NCI-H2029 treated with DMSO at 0.1 percent for 48 hours (cell line): ENCODE data around the gene COL27A1.

ENCODE experiments used
- DNase-seq: peaks from one replicate; lab custom pipeline; 2025; lab: John Stamatoyannopoulos, UW

The COL27A1 gene

DNA sequence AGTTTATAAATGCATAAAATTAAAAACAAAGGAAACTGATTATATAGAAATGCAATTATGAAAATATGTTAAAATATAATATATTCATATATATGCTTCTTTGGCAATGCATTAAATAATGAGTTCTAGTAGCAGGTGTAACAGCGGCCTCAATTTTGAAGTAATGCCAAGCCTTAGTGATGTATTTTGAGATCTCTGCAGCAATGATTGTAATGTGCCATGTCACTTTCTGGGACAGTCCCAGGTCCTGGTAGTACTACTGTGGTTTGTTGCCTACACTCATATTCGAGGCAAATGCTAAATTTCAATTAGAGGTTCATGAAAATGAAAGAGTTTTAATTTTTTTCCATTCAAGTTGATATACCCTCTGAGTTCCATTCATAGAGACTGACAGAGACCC, 91.7 kb downstream of the COL27A1 start:
- DNase-seq, result no peak

DNA sequence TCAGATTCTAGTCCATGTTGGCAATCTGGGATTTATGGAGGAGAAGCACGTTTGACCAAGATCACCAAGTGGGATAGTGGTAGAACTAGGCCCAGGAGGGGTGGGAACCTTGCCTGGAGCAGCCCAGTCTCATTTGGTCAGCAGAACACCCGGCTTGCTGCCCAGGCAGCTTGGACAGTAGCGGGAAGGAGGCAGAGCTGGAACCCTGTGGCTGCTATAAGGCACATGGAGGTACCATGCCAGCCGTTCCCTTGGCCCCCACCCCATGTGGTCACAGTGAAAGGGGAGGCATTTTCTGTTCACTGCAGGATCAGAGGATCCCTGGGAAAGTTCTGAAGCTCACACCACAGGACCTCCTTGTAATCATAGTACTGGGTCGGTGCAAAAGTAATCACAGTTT, 92.2 kb downstream of the COL27A1 start:
- DNase-seq, result no peak

DNA sequence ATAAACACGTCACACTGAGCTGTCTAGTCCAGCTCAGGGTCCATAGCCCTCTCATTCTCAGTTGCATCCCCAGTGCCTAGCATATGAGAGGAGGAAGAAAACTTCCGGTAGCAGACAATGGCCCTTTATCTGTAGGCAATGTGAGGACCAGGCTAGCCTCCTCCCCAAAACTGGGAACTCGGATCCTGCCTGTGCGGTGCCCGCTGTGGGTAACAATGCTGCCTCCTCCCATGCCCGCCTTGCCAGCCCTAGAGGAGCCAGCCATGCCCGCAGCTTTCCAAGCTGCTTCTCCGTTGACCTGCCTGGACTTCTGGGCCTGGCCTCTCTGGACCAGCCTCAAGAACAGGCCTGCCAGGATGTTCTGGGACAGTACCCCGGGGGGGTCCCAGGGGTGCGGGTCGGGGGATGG, 93.0 kb downstream of the COL27A1 start:
- no peak for DNase-seq

DNA sequence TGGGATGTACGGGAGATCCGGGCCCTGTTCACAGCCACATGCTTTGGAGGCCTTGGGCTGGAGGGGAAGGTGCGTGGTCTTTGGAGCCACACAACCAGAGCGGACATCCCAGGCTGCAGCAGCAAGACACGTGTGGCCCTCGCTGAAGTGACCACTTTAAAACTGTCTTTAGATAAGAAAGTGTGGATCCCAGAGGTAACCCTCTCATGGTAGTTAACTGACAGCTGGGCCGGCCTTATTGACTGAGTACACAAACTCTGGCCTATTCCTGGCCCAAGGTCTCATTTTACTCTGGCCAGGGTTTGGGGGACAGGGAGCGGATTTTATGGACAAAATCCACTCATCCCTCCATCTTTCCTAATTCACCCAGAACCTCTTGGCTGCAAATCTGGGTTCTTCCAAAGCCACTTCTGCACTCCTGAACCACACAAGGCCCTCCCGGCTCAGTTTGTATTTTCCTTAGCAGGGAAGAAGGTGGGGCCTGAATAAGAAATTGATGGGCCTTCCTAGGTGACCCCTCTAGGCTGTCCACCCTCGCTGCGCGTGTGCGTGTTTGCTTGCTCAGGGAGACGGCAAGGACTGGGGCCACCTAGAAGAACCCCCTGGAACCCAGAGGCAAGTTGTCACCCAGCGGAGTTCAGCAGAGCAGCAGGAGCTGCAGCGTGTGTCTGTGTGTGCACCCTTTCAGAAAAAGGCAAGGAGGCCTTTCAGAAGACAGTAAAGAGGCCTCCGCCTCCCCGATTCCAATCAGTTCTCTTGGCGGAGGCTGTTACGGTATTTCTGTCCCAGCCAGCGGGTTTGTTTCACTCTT, 94.3 kb downstream of the COL27A1 start:
- DNase-seq, result no peak

DNA sequence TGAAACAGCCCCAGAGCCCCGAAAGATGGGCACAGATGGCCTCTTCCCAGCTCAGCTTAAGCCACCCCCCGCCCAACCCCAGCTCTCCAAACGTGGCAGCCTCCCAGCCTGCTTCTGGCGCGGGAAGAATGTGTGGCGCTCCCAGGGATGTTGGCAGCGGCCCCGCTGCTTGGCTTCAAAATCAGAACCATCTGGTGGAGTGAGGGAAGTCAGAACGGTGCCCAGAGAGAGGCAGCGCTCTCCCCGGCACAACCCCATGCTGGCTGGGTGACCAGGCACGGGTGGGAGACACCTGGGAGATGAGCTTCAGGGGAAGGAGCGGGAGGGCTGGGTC, 94.9 kb downstream of the COL27A1 start:
- DNase-seq, result peak; percentile 11

DNA sequence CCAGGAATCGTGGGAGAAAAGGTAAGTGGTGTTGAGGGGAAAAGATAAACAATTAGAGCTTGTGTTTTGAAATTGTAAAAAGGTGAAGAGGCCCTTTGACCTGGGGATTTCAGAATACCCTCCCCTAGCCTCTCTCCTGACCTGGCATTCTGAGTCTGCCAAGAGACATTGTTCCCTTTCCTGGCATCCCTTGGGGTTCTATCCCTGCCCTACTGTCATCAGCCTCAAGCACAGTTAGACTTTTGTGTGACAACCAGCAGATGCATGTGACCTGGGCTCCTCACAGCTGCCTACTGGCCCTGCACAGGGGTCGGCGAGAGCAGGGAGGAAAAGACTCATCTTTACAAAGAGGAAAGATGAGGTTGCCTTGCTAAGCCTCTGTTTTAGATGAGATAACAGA, 95.3 kb downstream of the COL27A1 start:
- no peak for DNase-seq

DNA sequence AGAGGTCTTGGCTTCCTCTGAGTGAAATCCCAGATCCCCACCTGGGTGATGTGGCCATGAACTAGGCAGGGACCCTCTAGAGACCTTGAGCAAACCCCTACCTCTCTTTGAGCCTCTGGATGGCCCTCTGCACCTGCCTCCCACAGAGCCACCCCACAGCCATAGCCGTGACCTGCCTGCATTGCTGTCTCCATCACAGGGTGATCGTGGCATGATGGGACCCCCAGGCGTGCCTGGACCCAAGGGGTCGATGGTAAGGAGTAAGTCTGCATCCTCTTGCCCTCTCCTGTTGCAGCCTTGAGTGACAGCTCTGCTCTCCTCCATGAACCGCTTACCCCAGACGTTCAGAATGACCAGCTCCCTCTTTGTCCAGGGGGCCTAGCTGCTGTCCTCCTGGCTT, 97.1 kb downstream of the COL27A1 start:
- DNase-seq, result no peak

DNA sequence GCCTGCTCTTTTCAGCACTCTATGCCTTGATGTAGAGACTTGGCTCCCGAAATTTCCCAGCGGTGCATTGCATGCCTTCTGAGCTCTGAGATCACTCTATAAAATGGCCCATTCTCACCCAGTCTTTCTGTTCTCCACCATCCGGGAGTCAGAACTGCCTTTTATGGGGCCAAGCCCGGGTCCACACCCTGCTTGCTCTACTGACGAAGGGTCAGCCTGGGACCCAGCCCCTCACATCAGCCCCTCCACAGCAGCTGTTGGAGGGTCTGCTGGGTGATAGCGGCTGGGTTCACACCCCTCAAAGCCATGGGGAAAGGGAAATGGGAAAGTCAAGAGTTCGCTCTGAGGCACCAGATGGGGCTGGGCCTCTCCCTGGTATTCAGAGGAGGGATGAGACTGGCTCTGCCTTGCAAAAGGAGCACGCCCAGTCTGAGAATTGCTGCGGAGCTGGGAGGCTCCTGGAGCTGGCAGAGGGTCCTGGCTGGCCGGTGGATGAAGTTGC, 101.5 kb downstream of the COL27A1 start:
- no peak for DNase-seq

DNA sequence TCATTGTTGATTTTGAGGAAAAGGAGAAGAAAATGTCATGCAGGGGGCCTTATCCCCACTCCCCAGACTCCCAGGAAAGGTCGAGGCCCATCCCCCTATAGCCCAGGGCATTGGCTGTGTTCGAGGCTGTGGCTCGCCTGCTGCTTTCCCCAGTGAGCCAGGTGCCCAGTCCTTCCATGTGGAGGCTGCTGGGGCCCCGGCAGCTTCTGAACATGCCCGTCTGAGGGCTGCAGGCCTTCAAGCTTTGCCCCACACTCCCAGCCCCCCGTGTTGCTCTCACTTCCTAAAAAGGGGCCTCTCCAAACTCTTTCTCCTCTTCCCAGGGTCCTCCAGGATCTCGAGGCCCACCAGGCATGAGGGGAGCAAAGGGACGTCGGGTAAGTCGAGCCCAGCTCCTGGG, 102.9 kb downstream of the COL27A1 start:
- no peak for DNase-seq

DNA sequence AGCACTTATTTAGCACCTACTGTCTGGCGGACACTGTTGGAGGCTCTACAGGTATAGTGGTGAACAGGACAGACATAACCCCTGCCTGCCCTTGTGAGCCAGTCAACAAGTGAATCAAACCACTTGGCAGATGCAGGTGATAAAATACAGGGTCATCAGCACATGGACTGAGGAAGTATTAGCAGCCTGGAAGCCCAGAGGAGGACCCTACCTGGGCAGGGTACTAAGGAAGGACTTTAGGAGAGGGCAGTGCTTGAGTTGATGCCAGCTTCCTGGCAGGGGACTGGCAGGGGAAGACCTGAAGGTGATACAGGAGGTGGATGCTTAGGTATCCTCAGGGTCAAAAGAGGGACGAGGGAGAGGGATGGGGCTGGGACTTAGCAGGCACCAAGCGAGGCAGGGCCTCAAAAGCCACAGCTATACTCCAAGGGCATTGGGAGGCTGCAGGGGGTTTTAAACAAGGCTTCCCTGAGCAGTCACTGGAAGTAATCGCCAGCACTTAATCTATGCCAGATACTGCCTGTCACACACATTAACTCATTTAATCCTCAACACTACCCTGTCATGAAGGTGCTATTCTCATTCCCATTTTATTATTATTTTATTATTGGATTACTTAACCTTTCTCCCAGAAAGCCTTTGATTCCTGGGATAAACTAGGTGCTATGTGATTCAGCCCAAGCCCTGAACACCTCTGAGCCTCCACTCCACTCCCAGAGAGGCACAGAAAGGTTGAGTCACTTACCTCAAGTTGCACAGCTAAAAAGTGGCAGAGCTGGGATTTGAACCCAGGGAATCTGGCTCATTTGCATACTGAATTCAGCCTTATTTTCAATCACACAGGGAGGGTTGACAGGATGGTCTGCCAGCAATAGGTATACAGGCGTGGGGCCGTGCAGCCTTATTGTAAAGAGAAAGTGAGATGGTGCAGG, 103.8 kb downstream of the COL27A1 start:
- DNase-seq, result no peak

DNA sequence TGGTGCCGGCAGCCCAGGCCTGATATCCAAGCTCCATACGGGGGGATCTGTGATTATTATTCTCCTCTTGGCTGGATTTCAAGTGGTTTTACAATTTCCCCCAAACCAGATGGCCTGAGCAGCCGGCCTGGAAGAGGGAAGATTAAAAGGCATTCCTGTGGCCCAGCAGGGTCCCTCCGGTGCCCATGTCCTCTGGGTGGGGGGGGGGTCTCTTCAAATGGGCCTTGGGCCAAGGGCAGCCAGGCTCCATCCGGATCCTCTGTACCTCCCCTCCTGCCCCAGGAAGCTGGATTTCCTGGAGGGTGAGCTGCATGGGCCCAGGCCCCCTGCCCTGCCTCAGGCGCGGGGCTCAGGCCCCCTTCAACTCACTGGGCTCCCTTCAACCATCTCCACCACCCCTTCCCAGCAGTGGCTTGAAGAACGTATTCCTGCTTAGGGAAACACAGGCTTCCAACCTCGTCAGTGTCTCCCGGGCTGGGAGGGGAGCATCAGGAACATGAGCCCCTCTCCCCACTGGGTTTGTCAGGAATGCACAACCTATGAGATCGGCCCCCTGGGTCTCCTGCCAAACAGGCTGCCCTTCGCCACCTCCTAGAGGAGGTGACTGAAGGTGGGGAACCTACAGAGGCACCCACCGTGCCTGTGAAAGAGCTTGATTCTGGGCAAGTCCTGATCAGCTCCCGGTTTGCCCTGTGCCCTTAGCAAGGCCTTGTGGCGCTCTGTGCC, 104.6 kb downstream of the COL27A1 start:
- DNase-seq, result no peak

DNA sequence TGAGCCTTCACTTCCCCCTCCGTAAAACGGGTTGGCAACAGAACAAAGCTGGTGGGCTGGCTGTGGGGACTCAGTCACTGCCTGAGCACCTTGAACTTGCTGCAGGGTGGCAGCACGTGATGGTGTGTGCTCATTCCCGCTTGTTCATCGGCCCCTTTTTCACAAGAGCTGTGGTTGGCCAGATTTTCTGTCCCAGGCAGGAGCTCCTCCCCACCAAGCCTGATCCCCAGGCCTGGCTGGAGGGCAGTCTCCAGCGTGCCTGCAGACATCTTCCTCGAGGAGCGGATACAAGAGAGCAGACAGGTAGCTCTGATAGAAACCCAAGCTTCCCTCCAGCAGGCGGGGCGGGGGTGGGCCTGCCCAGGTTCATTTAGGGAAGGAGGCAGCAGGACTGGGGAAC, 105.7 kb downstream of the COL27A1 start:
- DNase-seq, result no peak

DNA sequence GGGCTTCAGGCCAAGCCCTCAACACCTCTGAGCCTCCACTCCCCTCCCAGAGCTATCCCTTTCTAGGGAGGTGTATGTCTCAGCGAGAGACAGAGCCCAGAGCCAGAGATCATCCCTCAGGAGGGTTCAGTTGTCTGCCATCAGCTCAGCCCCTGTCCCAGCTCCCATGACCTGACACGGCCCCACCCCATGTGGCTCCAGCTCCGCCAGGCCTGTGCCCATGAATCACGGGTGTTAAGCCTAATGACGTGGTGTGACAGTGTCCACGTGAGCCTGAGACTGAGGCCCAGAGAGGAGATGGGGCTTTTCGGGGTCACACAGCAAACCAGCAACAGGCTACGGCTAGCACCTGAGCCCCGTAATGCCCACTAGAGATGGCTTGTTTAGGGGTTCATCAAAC, 106.7 kb downstream of the COL27A1 start:
- no peak for DNase-seq

DNA sequence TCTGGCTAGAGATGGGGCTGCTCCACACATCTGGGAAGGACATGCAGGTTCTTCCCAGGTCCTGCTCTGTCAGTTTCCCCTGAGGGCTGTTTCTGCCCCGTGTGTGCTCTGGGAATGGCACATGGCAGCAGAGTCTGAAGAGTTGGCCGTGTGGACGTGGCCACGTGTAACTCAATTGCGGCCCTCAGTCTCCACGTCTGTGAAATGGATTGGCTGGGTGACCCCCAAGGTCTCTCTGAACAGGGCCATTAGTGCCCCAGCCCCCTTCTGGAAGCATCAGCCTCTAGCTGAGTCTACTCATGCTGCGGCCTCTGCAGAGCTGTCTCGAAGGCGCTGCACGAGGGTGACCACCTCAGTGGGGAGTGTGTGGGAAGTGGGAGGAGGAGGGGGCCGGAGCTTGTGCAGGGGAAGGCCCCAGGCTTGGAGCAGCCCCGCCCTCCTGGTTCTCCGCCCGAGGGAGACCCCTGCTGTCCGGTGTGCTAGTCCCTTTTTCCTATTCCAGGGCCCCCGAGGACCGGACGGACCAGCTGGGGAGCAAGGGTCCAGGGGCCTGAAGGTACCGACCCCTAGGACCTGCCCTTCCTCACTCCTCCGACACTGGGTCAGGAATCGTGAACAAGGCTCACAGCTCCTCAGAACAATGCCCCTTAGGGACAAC, 108.6 kb downstream of the COL27A1 start:
- no peak for DNase-seq

DNA sequence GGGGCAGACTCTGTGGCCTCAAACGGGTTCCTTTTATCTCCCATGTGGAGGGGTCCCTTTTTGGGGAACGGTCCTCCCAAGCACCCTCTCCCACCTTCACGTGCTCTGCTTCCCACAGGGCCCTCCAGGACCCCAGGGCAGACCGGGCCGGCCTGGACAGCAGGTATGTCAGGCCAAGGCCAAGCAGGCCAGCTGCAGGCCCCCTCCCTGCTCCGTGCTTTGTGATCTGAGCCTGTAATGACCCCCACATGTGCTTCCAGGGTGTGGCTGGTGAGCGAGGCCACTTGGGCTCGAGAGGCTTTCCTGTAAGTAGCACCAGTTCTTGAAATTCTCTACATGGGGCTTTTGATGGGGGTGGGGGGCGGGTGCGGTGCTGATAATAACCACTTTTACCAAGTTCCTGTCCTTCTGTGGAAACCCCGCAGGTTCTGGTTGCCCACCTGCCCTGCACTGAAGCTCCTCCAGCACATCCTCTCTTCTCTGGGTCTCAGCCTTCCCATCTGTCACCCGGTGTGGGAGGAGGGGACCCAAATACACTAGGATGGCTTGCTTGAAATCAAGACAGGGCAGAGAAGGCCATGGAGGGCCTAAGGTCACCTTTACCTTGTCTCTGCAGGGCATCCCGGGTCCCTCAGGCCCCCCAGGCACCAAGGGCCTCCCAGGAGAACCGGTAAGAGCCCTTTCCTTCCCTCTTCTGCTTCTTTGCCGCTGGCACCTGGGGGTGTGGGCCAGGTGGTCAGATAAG, 109.6 kb downstream of the COL27A1 start:
- no peak for DNase-seq

DNA sequence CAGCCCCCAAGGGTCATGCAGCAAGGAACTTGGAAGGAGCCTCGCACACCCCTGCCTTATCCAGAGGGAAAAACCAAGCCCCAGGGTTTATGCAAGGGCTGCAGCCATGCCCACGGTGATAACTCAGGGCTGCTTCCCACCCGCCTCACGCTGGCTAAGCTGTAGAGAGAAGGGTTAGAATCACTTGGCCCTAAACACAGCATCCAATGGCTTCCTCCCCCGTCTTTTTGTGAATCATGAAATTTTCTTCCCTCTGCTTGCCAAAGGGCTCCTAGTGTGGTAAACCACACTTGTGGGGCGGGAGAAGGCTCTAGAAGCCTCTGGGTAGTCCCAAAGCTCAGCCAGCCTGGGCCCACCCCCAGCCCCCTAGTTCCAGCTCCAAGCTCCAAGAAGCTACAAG, 111.6 kb downstream of the COL27A1 start:
- no peak for DNase-seq

DNA sequence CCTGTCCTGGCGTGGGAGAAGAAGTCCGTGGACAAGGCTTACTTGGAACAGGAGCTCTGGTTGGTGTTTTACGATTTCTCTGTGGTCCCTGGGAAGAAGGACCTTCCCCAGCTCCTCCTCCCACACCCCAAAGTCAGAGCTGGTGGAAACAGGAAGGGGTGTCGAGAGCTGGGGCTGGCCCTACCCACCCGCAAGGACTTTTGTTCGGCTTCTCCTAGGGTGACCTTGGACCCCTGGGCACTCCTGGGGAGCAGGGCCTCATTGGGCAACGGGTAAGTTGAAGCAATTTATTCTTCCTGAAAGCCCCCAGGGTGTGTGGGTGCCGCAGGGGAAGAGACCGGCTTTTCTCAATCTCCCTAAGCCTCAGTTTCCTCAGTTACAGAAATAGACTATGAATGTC, 113.7 kb downstream of the COL27A1 start:
- DNase-seq, result no peak

DNA sequence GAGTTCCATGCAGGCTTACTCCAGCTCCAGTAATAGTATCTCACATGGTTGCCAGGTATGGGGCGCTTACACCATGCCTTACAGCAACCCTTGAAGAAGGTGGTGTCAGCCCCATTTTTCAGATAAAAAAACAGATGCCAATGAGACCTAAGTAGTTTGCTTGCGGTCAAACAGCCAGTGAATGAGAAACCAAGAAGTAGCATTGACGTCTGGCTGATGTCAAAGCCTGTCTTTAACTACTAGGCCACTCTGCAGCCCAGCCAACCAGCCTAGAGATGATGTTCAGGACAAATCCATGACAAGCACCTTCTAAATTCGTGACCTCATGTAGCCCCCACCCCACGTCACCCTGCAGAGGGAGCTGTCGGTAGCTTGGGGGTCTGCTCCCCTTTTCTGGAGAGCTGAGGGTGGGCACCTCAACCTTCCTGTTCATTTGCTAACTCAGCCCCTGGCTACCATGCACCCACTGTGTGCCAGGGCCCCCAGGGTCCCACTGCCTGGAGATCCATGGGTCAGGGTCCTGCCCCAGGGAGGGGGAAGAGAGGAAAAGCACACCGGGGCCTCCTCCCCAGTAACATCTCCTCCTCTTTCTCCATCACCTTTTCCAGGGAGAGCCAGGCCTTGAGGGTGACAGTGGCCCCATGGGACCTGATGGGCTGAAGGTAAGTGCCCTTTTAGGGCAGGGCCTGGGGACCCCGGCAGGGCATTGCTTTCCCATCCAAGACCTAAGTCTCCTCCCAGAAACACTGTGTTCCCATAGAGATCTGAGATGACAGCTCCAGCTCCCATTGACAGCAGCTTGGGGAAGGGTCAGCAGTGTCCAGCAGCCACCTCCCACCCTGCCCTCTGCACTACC, 115.0 kb downstream of the COL27A1 start:
- no peak for DNase-seq

DNA sequence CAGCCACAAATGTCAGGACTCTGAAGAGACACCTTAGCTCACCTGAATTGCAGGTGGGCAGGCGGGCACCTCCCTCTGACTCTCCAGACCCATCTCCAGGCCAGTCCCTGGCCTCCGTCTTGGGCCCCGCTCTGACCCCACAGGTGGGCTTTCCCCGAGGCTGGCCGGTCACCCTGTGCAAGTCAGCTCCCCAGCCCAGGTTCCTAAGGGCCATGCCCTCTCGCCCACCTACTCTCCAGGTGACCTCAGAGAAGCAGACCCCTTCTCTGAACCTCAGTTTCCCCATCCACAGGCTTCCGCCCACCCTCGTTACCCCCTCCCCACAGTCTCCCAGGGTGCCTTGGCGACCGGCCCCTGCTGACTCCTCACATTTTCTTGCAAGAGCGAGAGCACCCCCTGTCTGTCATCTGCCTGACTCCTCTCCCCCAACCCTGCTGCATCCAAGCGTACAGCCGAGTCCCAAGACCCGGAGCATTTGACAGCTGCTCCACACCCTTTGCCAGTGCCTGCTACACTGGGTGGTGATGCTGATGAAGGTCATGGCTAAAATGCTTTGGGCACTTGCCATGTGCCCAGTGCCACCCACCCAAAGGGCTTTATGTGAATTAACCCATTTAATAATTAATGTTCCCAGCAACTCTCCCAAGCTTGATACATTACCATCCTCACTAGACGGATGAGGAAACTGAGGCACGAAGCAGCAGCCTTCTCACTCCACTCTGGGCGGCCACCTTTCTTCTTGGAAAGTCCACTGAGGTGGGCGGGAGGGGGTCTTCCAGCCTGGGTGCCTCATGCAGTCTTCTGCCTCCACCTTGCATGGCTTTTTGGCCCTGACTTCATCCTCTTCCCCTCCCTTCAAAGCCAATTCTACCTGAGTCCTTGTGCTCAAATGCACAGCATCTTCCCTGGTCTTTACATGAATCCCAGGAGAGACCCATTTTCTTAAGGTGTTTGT, 116.5 kb downstream of the COL27A1 start:
- DNase-seq, result no peak
